ENCODE results near the gene CAPN13. TPM values are rescaled to one million over a fixed set of nuclear protein-coding genes. Genes with fewer than 3 reads are reported as not detected.
"Not testable (repeated sequence)": the region's sequence is repeated elsewhere in the genome, so short reads cannot be mapped to it uniquely, and the experiment has no call there.

CAPN13 gene
- total RNA-seq, 1 experiment from 2014 or later = 5.7 TPM

DNA sequence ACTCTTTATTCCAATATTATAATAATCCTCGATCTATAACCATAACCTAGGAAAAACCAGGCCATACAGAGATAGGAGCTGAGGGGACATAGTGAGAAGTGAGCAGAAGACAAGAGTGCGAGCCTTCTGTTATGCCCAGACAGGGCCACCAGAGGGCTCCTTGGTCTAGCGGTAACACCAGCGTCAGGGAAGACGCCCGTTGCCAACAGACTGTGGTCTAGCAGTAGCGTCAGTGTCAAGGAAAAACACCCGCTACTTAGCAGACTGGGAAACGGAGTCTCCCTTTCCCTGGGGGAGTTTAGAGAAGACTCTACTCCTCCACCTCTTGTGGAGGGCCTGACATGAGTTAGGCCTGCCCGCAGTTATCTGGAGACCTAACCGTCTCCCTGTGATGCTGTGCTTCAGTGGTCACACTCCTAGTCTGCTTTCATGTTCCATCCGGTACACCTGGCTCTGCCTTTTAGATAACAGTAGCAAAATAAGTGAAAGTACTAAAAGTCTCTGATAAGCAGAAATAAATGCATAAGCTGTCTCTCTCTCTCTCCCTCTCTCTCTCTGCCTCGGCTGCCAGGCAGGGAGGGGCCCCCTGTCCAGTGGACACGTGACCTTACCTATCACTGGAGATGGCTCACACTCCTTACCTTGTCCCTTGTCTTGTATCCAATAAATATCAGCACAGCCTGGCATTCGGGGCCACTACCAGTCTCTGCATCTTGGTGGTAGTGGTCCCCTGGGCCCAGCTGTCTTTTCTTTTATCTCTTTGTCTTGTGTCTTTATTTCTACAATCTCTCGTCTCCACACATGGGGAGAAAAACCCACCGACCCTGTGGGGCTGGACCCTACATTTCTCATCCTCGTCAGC lies 109.8 kb downstream of the CAPN13 start:
- no CpG with 5 or more reads among the region's 18 CpGs for WGBS (ENCODE audit: extremely low coverage, insufficient read length, low lambda C conversion rate)

More for the DNA sequence above, 109.8 kb downstream of the CAPN13 start:
- not testable (repeated sequence) for H2BK120ac ChIP-seq (ENCODE audit: low read depth, low read length, poor library complexity, severe bottlenecking); H4K20me1 ChIP-seq (ENCODE audit: control insufficient read depth, insufficient read depth, insufficient read length); H3K23me2 ChIP-seq (ENCODE audit: insufficient read length, low read depth, low read length, poor library complexity, severe bottlenecking); H2BK12ac ChIP-seq (ENCODE audit: insufficient read length, low read depth, low read length); H3K23ac ChIP-seq (ENCODE audit: insufficient read length, low read depth, low read length); H4K5ac ChIP-seq (ENCODE audit: insufficient read length, low read depth, low read length); H2BK5ac ChIP-seq (ENCODE audit: insufficient read length, low read length); H3K9me3 ChIP-seq (ENCODE audit: control insufficient read depth, low read depth, low read length); H3T11ph ChIP-seq (ENCODE audit: low read length); H4K91ac ChIP-seq (ENCODE audit: insufficient read length, low read depth, low read length); H3K79me2 ChIP-seq (ENCODE audit: insufficient read depth, low read length); H3K27me3 ChIP-seq (ENCODE audit: insufficient read depth, low read length); H4K8ac ChIP-seq (replicated peaks; ENCODE audit: insufficient read length, low read depth, low read length); H2BK20ac ChIP-seq (ENCODE audit: low read depth, low read length, poor library complexity, severe bottlenecking); H2AFZ ChIP-seq (ENCODE audit: low read length); H3K27ac Mint-ChIP-seq; H3K14ac ChIP-seq (ENCODE audit: insufficient read depth, low read length); H2BK15ac ChIP-seq (ENCODE audit: low read depth, low read length); H3K4me1 ChIP-seq (ENCODE audit: insufficient read depth, low read length); H3K79me1 ChIP-seq (ENCODE audit: insufficient read depth, low read depth, low read length, poor library complexity, severe bottlenecking); H3K4ac ChIP-seq (ENCODE audit: low read depth, low read length); H3K56ac ChIP-seq (ENCODE audit: insufficient read length, low read depth, low read length); H3K18ac ChIP-seq (ENCODE audit: insufficient read length, low read depth, low read length); H3K4me3 Mint-ChIP-seq; H3K4me2 ChIP-seq (ENCODE audit: insufficient read depth, insufficient read length, low read length); H3K27me3 Mint-ChIP-seq (ENCODE audit: low read depth); H3K9ac ChIP-seq (ENCODE audit: extremely low read depth, insufficient read length, low read length); H3K27ac ChIP-seq (ENCODE audit: insufficient read length, low read depth, low read length); H2AK5ac ChIP-seq (ENCODE audit: insufficient read length, low read length)
- Mint-ChIP-seq H3K9me3 (peaks cover 45 to 47% of the 10 kb centered on the region in 2 experiments), H3K36me3 (ENCODE audit: insufficient read depth in 1 of 3, low read depth in 3 of 3) (peaks cover 12 to 44% (median 27%) of the 10 kb centered on the region in 3 experiments), H3K4me1 (peaks cover 2 to 20% of the 10 kb centered on the region in 2 experiments; a peak in 2 of 4 replicates)
- TF ChIP-seq, protein P1, sequence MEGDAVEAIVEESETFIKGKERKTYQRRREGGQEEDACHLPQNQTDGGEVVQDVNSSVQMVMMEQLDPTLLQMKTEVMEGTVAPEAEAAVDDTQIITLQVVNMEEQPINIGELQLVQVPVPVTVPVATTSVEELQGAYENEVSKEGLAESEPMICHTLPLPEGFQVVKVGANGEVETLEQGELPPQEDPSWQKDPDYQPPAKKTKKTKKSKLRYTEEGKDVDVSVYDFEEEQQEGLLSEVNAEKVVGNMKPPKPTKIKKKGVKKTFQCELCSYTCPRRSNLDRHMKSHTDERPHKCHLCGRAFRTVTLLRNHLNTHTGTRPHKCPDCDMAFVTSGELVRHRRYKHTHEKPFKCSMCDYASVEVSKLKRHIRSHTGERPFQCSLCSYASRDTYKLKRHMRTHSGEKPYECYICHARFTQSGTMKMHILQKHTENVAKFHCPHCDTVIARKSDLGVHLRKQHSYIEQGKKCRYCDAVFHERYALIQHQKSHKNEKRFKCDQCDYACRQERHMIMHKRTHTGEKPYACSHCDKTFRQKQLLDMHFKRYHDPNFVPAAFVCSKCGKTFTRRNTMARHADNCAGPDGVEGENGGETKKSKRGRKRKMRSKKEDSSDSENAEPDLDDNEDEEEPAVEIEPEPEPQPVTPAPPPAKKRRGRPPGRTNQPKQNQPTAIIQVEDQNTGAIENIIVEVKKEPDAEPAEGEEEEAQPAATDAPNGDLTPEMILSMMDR (conservative IDR thresholded peaks at IDR 0.05) = peak; percentile 61
- peak; percentile 54 for DNase-seq
